GM18861 (cell line): ENCODE measurements around the gene CHD1.

Source experiments
- ATAC-seq: cut with Tn5 transposase; IDR thresholded peaks from one replicate; pipeline ENCODE4 v1.9.1; 2021; ENCODE audit not compliant: unreplicated experiment

CHD1 gene

GRCh38 chr5:98936948-98937715 is 8.3 kb upstream of the CHD1 start:
- no peak for ATAC-seq

GRCh38 chr5:98935206-98935605 is 6.4 kb upstream of the CHD1 start:
- ATAC-seq: no peak

- no peak for ATAC-seq
Observed at GRCh38 chr5:98934546-98934945, 5.7 kb upstream of the CHD1 start.

GRCh38 chr5:98933445-98934072 is 4.8 kb upstream of the CHD1 start:
- peak; percentile 37 for ATAC-seq

- ATAC-seq: no peak
Observed at GRCh38 chr5:98930972-98931762, 2.4 kb upstream of the CHD1 start.

GRCh38 chr5:98929710-98930298 is 997 bp upstream of the CHD1 start:
- no peak for ATAC-seq

GRCh38 chr5:98927989-98928872 is 576 bp downstream of the CHD1 start:
- ATAC-seq: peak; percentile 17

- ATAC-seq: peak; percentile 21
Observed at GRCh38 chr5:98927242-98927988, 1.4 kb downstream of the CHD1 start.

- ATAC-seq: no peak
Observed at GRCh38 chr5:98923966-98924365, 4.8 kb downstream of the CHD1 start.

GRCh38 chr5:98921947-98922505 is 6.8 kb downstream of the CHD1 start:
- no peak for ATAC-seq

GRCh38 chr5:98917433-98917832 is 11.4 kb downstream of the CHD1 start:
- no peak for ATAC-seq

GRCh38 chr5:98916540-98916939 is 12.3 kb downstream of the CHD1 start:
- no peak for ATAC-seq

- no peak for ATAC-seq
Observed at GRCh38 chr5:98913911-98914310, 14.9 kb downstream of the CHD1 start.

- ATAC-seq: no peak
Observed at GRCh38 chr5:98911280-98912040, 17.3 kb downstream of the CHD1 start.

GRCh38 chr5:98909363-98909762 is 19.4 kb downstream of the CHD1 start:
- no peak for ATAC-seq

GRCh38 chr5:98907951-98908350 is 20.9 kb downstream of the CHD1 start:
- no peak for ATAC-seq

- no peak for ATAC-seq
Observed at GRCh38 chr5:98906756-98907355, 22.0 kb downstream of the CHD1 start.
